Mesendoderm (in vitro differentiated cells): ENCODE results near the gene PIAS4.

Source experiments
- DNase-seq: peaks from one replicate; pipeline ENCODE4 v3.0.0; 2013
- H2AK5ac ChIP-seq: 2 replicates; pipeline ENCODE4 v1.6.1; 2013; ENCODE audit warnings: low read length, inconsistent platforms
- H2BK120ac ChIP-seq: 2 replicates; pipeline ENCODE4 v1.6.1; 2013; ENCODE audit warnings: low read depth, mild to moderate bottlenecking, low read length, moderate library complexity, mixed read lengths
- H2BK15ac ChIP-seq: replicated peaks from 2 replicates; pipeline ENCODE4 v1.6.1; 2013; ENCODE audit warnings: low read depth, mild to moderate bottlenecking, moderate library complexity
- H2BK5ac ChIP-seq: 2 replicates; pipeline ENCODE4 v1.6.1; 2013; ENCODE audit warnings: low read length, inconsistent platforms
- H3K18ac ChIP-seq: 2 replicates; pipeline ENCODE4 v1.6.1; 2013; ENCODE audit warnings: mild to moderate bottlenecking, low read length, mixed read lengths
- H3K23ac ChIP-seq: one replicate; pipeline ENCODE4 v1.6.1; 2013; ENCODE audit warnings: low read length
- H3K27ac ChIP-seq: 2 replicates; pipeline ENCODE4 v1.5.1; 2013; ENCODE audit warnings: low read depth, mild to moderate bottlenecking, inconsistent platforms, low read length, moderate library complexity
- H3K27me3 ChIP-seq: 2 replicates; pipeline ENCODE4 v1.6.1; 2013; ENCODE audit warnings: low read length, control low read depth, mild to moderate bottlenecking, inconsistent platforms; ENCODE audit not compliant: insufficient read depth, poor library complexity
- H3K36me3 ChIP-seq: 2 replicates; pipeline ENCODE4 v1.6.1; 2013; ENCODE audit warnings: low read length, inconsistent platforms; ENCODE audit not compliant: control insufficient read depth, insufficient read depth
- H3K4ac ChIP-seq: one replicate; pipeline ENCODE4 v1.6.1; 2013; ENCODE audit warnings: low read depth, mild to moderate bottlenecking, low read length, moderate library complexity
- H3K4me1 ChIP-seq: 2 replicates; pipeline ENCODE4 v1.6.1; 2013; ENCODE audit warnings: low read depth, low read length, inconsistent platforms; ENCODE audit not compliant: control insufficient read depth
- H3K4me2 ChIP-seq: 2 replicates; pipeline ENCODE4 v1.6.1; 2013; ENCODE audit warnings: low read length
- H3K4me3 ChIP-seq: 2 replicates; pipeline ENCODE4 v1.5.1; 2013; ENCODE audit warnings: mild to moderate bottlenecking, low read length
- H3K56ac ChIP-seq: one replicate; pipeline ENCODE4 v1.6.1; 2013; ENCODE audit warnings: low read length
- H3K79me1 ChIP-seq: 2 replicates; pipeline ENCODE4 v1.6.1; 2013; ENCODE audit warnings: low read length, inconsistent platforms
- H3K79me2 ChIP-seq: 2 replicates; pipeline ENCODE4 v1.6.1; 2013; ENCODE audit warnings: mild to moderate bottlenecking, low read length; ENCODE audit not compliant: control insufficient read depth, insufficient read depth
- H3K9ac ChIP-seq: 2 replicates; pipeline ENCODE4 v1.6.1; 2013; ENCODE audit warnings: low read length, inconsistent platforms
- H4K5ac ChIP-seq: one replicate; pipeline ENCODE4 v1.6.1; 2013; ENCODE audit warnings: low read length
- H4K8ac ChIP-seq: one replicate; pipeline ENCODE4 v1.6.1; 2013; ENCODE audit warnings: low read depth, mild to moderate bottlenecking, control low read depth, low read length, moderate library complexity
- WGBS: extraction: QIAGEN DNeasy Blood & Tissue Kit; methylation state at CpG from one replicate; pipeline ENCODE4 v1.1.7; 2013; ENCODE audit warnings: low lambda C conversion rate, missing lambda C conversion rate; ENCODE audit not compliant: insufficient coverage; ENCODE audit errors: extremely low coverage; 5-methylcytosine and 5-hydroxymethylcytosine counted together

The PIAS4 gene

DNA sequence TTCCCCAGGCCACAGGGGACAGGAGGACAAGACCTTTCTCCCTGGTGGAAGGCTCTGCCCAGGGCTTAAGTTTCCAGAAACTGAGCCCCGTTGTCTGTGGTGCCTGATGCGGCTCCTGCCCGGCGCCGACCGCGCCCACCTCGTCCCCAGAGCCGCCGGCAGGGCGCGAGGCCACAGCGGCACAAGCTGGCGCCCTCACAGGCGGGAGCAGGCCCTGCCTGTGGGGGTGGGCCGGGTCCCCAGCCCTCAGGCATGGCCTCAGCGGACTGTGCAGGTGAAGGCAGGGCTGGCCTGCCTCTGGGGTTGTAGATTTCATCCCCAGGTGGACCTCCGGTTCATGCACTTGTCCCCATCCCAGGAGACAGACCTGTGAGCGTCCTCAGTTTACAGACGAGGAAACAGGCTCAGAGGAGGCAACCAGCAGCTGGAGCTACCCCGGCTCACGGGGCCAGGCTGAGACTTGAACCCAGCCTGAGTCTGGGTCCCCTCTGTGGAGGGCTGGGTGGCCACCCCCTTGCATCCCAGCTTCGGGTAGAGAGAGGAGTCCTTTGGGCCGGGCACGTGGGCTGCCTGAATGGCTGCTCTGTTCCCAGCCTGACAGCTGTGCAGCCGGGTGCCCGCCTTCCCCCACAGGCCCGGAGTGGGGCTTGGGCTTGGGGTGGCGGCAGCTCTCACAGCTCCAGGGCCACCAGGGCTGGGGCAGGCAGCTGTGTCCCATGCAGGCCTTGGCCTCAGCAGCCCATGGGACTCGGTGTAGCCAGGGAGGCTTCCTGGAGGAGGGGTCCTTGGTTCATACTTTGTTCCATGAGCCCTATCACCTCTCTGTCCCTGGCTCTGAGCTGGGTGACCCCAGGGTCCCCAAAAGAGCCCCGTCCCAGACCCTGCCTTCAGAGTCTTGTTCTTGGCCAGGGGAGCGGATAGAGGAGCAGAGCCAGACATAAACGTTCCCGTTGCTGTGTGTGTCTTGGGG lies 26.8 kb downstream of the PIAS4 start:
- DNase-seq, result no peak

DNA sequence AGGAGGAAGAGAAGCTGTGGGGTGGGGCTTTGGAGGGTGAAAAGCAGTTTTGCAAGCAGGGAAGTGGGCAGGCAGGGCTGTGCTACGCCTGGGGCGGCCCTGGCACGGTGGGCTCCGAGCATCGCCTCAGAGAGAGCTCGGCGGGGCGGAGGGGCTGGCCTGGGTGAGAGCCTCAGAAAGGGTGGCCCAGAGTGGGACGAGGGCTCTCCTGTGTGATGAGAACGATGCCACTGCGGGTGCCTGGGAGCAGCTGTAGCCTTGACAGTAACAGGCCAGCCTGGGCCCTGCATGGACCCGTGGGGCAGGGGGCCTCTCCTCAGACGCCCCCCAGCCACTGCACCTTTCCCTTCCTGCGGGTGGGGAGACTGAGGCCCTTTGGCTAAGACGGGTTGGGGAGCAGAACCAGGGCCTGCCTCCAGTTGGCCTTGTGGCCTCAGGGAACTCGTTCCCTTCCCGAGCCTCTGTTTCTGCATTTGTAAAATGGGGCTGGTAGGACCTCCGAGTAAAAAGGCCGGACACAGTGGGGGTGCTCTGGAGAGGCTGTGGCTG lies 27.6 kb downstream of the PIAS4 start:
- Histone ChIP-seq H3K18ac (no peak overlapping the region), H3K4ac (no peak overlapping the region), H3K9ac (no peak overlapping the region), H3K4me2 (no peak overlapping the region), H2BK5ac (no peak overlapping the region), H3K4me3 (no peak overlapping the region), H4K8ac (no peak overlapping the region), H2AK5ac (no peak overlapping the region), H3K23ac (no peak overlapping the region), H3K79me2 (no peaks in the 10 kb centered on the region), H3K4me1 (no peaks in the 10 kb centered on the region), H3K56ac (no peak overlapping the region), H4K5ac (no peak overlapping the region), H3K36me3 (peaks cover 15% of the 10 kb centered on the region), H3K79me1 (no peaks in the 10 kb centered on the region), H3K27me3 (no peaks in the 10 kb centered on the region), H3K27ac (no peak overlapping the region), H2BK120ac (no peak overlapping the region), H2BK15ac (no peak overlapping the region)
- WGBS, result no CpG with 5 or more reads among the region's 19 CpGs
- no peak for DNase-seq

More for the DNA sequence above, 26.8 kb downstream of the PIAS4 start:
- H3K4me1 ChIP-seq, result no peaks in the 10 kb centered on the region
- no peaks in the 10 kb centered on the region for H3K79me2 ChIP-seq
- no peaks in the 10 kb centered on the region for H3K27me3 ChIP-seq
- H3K79me1 ChIP-seq, result no peaks in the 10 kb centered on the region
- H3K23ac ChIP-seq, result no peak overlapping the region
- H2BK15ac ChIP-seq, result no peak overlapping the region
- H3K27ac ChIP-seq, result no peak overlapping the region
- H2AK5ac ChIP-seq, result no peak overlapping the region
- no peak overlapping the region for H4K5ac ChIP-seq
- no peak overlapping the region for H2BK5ac ChIP-seq
- H2BK120ac ChIP-seq, result no peak overlapping the region
- no peak overlapping the region for H4K8ac ChIP-seq
- no peak overlapping the region for H3K4ac ChIP-seq
- WGBS, result no CpG with 5 or more reads among the region's 34 CpGs
- H3K4me3 ChIP-seq, result no peak overlapping the region
- no peak overlapping the region for H3K18ac ChIP-seq
- H3K4me2 ChIP-seq, result no peak overlapping the region
- no peak overlapping the region for H3K56ac ChIP-seq
- no peak overlapping the region for H3K9ac ChIP-seq
- H3K36me3 ChIP-seq, result peaks cover 15% of the 10 kb centered on the region

DNA sequence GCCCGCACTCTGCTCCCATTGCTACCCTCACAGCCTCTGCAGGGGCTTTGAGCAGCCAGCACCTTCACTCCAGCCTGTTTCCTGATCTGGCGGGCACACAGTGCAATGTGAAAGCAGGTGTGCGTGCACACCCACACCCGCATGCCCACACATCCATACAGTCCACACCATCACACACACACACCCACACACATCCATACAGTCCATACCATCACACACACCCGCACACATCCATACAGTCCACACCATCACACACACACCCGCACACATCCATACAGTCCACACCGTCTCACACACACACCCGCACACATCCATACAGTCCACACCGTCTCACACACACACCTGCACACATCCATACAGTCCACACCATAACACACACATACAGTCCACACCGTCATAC lies 28.0 kb downstream of the PIAS4 start:
- Histone ChIP-seq H2BK5ac (no peak overlapping the region), H3K4ac (no peak overlapping the region), H3K27ac (no peak overlapping the region), H2AK5ac (no peak overlapping the region), H3K18ac (no peak overlapping the region), H3K4me1 (no peaks in the 10 kb centered on the region), H3K4me2 (no peak overlapping the region), H3K4me3 (no peak overlapping the region), H3K9ac (no peak overlapping the region), H4K8ac (no peak overlapping the region), H2BK15ac (no peak overlapping the region), H3K23ac (no peak overlapping the region), H3K27me3 (no peaks in the 10 kb centered on the region), H3K36me3 (peaks cover 15% of the 10 kb centered on the region), H4K5ac (no peak overlapping the region), H3K56ac (no peak overlapping the region), H2BK120ac (no peak overlapping the region), H3K79me1 (no peaks in the 10 kb centered on the region), H3K79me2 (no peaks in the 10 kb centered on the region)
- WGBS, result no CpG with 5 or more reads among the region's 10 CpGs
- no peak for DNase-seq

DNA sequence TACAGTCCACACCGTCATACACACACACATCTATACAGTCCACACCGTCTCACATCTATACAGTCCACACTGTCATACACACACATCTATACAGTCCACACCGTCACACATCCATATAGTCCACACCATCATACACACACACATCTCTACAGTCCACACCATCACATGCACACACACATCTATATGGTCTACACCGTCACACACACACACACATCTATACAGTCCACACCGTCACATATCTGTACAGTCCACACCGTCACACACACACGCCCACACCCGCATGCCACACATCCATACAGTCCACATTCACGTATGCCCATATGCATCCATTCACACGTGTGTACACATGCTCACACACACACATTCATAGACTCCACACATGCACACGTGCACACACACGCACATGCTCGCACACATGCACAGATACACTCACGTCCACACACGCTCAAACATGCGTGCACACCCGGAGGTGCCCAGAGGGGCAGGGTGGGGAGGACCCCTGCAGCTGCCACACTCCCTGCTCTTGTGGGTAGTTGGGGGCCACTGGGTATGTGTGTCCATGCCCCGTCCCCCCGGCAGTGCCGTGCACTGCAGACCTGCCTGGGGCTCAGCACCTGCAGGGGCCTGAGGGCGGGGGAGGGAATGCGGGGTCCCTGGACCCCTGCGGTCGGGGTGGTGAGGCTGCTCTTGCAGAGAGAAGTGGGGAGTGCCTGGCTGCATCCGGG lies 29.2 kb downstream of the PIAS4 start:
- H4K5ac ChIP-seq, result no peak overlapping the region
- no peak overlapping the region for H2BK120ac ChIP-seq
- no peak overlapping the region for H3K4me3 ChIP-seq
- no peak overlapping the region for H3K18ac ChIP-seq
- H2AK5ac ChIP-seq, result no peak overlapping the region
- H3K79me2 ChIP-seq, result no peaks in the 10 kb centered on the region
- H4K8ac ChIP-seq, result no peak overlapping the region
- H3K36me3 ChIP-seq, result peaks cover 15% of the 10 kb centered on the region
- no peak overlapping the region for H2BK5ac ChIP-seq
- no peak overlapping the region for H2BK15ac ChIP-seq
- no peaks in the 10 kb centered on the region for H3K27me3 ChIP-seq
- DNase-seq, result no peak
- no CpG with 5 or more reads among the region's 25 CpGs for WGBS
- no peak overlapping the region for H3K4me2 ChIP-seq
- H3K56ac ChIP-seq, result no peak overlapping the region
- H3K23ac ChIP-seq, result no peak overlapping the region
- H3K27ac ChIP-seq, result no peak overlapping the region
- H3K79me1 ChIP-seq, result no peaks in the 10 kb centered on the region
- no peak overlapping the region for H3K4ac ChIP-seq
- no peaks in the 10 kb centered on the region for H3K4me1 ChIP-seq
- H3K9ac ChIP-seq, result no peak overlapping the region

DNA sequence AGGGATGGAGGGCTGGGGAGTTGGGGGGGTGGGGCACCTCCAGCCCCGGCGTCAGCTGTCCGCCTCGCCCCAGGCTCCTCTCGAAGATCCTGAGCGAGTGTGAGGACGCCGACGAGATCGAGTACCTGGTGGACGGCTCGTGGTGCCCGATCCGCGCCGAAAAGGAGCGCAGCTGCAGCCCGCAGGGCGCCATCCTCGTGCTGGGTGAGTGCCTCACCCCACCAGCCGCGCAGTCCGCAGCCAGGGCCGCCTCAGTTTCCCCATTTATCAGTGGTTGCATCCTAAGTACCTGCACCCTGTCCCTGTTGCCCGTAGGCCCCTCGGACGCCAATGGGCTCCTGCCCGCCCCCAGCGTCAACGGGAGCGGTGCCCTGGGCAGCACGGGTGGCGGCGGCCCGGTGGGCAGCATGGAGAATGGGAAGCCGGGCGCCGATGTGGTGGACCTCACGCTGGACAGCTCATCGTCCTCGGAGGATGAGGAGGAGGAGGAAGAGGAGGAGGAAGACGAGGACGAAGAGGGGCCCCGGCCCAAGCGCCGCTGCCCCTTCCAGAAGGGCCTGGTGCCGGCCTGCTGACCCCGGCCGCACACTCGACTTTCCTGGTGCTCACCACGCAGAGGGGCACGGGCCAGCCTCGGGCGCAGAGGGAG lies 29.9 kb downstream of the PIAS4 start:
- Histone ChIP-seq H4K8ac (no peak overlapping the region), H3K56ac (no peak overlapping the region), H3K4me1 (no peaks in the 10 kb centered on the region), H2AK5ac (no peak overlapping the region), H2BK15ac (no peak overlapping the region), H3K4me3 (no peak overlapping the region), H3K23ac (no peak overlapping the region), H3K4me2 (no peak overlapping the region), H3K36me3 (peaks cover 15% of the 10 kb centered on the region), H3K4ac (no peak overlapping the region), H3K9ac (no peak overlapping the region), H3K27me3 (no peaks in the 10 kb centered on the region), H2BK5ac (no peak overlapping the region), H3K79me1 (no peaks in the 10 kb centered on the region), H2BK120ac (no peak overlapping the region), H3K18ac (no peak overlapping the region), H3K27ac (no peak overlapping the region), H4K5ac (no peak overlapping the region), H3K79me2 (no peaks in the 10 kb centered on the region)
- no CpG with 5 or more reads among the region's 54 CpGs for WGBS
- DNase-seq, result no peak
